Right lung (tissue), 5 donors: ENCODE data around the gene SIPA1. TPM values are rescaled to one million over a fixed set of nuclear protein-coding genes. Genes with fewer than 3 reads are reported as not detected.

Experiments
- DNase-seq, 2 donors: peaks; one replicate each; pipeline ENCODE4 v3.0.0-alpha.2; 2013
- polyA plus RNA-seq, 5 donors: library from polyadenylated mRNA; unstranded; fragments of 120-200 nt; gene quantifications; one replicate each; pipeline versions ENCODE4 v1.2.1 to v1.2.3, GENCODE V29; 2013; ENCODE audit warnings: inconsistent platforms in 1 of 5, low replicate concordance in 1 of 5; ENCODE audit not compliant: insufficient read length in 5 of 5, insufficient read depth in 1 of 5

SIPA1 gene
- polyA plus RNA-seq, 5 donors: 32.6 to 55.0 (median 40.6) TPM

DNA sequence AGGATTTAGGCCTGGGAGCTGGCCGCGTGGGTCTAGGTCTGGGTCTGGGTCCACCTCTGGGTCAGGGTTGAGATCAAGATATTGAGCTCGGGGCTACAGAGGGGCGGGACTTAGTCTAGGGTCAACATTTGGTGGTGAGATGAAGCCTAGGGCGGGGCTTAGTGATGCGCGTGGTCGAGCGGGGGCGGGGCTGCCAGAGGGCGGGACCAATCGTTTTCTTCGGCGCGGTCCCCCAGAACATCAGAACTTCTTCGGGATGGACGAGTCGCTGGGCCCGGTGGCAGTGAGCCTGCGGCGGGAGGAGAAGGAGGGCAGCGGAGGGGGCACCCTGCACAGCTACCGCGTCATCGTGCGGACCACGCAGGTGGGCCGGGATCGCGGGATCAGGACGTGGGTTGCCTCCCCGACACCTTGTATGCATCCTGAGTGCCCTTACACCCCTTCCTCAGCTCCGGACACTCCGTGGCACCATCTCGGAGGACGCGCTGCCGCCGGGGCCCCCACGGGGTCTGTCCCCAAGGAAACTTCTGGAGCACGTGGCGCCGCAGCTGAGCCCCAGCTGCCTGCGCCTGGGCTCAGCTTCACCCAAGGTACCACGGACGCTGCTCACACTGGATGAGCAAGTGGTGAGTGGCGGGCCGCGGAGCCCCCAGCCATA is 4.2 kb downstream of the SIPA1 start:
- no peak for DNase-seq

DNA sequence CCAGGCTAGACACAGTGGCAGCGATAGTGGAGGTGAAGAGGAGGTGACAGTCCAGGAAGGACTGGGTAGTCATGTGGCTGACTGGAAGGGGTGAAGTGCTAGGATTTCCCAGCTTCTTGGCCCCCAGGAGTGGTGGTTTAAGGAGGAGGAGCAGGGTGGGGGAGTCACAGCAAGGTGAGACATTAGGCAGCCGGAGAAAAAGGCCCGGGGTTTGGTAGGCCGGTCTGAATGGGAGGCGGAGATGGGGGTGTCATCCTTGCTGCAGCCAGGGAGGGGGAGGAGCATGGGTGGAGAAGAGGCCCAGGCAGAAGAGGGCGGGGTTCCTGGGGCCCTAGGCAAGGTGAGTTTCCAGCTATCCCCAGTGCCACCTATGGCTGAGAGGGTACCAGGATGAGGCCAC is 6.1 kb downstream of the SIPA1 start:
- DNase-seq: no peak

DNA sequence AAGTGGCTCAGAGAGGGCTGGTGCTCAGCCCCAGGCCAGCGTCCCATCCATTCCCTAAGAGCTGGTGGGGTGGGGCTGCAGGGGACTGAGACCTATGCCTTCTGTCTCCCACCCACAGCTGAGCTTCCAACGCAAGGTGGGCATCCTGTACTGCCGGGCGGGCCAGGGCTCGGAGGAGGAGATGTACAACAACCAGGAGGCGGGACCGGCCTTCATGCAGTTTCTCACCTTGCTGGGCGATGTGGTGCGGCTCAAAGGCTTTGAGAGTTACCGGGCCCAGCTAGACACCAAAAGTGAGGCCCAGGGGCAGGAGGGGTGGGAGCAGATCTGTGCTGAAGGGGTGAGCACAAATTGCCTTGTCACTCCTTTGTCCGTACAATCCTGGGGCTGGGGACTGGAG is 6.9 kb downstream of the SIPA1 start:
- no peak for DNase-seq

DNA sequence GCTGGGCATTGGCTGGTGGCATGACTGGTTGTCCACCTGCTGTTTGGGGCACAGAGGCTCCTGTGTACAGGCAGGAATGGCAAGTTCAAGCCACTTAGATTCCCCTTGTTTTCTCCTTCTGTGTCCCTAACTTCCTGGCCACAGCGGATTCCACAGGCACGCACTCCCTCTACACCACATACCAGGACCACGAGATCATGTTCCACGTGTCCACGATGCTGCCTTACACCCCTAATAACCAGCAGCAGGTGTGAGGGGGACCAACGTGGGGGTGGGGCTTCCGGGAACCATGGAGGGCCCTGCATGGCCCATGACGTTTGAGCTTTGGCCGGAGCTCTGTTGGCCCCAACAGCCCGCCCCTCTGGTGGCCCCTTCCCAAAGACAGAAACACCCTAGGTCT is 7.8 kb downstream of the SIPA1 start:
- DNase-seq: no peak

DNA sequence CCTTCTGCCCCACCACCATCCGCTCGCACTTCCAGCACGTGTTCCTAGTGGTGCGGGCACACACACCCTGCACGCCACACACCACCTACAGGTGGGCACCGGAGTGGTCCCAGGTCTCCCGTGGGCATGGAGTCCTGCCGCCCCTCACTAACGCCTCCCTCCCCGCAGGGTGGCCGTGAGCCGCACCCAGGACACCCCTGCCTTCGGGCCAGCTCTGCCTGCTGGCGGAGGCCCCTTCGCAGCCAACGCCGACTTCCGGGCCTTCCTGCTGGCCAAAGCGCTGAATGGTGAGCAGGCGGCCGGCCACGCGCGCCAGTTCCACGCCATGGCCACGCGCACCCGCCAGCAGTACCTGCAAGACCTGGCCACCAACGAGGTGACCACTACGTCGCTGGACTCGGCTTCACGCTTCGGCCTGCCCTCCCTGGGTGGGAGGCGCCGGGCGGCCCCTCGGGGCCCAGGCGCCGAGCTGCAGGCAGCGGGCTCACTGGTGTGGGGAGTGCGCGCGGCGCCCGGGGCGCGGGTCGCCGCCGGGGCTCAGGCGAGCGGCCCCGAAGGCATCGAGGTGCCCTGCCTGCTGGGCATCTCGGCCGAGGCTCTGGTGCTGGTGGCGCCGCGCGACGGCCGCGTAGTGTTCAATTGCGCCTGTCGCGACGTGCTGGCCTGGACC is 8.5 kb downstream of the SIPA1 start:
- DNase-seq: no peak

DNA sequence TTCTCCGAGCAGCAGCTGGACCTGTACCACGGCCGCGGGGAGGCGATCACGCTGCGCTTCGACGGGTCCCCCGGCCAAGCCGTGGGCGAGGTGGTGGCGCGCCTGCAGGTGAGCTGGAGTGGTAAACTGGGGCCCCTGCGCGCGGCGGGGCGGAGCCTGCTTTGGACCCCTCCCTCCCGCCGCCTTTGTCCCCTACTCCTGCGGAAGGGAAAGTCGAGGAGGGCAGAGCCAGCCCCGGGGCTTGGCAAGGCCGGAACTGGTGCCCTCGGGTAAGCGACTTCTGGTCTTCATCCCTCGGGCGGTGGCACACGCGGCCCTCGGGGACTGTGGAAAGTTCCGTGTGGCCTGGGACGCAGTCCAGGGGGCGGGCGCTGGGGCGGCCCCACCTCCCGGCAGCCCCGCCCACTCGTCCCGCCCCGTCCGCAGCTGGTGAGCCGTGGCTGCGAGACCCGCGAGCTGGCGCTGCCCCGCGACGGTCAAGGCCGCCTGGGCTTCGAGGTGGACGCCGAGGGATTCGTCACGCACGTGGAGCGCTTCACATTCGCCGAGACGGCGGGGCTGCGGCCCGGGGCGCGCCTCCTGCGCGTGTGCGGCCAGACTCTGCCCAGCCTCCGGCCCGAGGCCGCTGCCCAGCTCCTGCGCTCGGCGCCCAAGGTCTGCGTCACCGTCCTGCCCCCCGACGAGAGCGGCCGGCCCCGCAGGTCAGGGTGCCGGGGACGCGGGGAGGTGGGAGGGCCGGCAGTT is 9.2 kb downstream of the SIPA1 start:
- peak in 1 of 2 donors; percentile 42 for DNase-seq

DNA sequence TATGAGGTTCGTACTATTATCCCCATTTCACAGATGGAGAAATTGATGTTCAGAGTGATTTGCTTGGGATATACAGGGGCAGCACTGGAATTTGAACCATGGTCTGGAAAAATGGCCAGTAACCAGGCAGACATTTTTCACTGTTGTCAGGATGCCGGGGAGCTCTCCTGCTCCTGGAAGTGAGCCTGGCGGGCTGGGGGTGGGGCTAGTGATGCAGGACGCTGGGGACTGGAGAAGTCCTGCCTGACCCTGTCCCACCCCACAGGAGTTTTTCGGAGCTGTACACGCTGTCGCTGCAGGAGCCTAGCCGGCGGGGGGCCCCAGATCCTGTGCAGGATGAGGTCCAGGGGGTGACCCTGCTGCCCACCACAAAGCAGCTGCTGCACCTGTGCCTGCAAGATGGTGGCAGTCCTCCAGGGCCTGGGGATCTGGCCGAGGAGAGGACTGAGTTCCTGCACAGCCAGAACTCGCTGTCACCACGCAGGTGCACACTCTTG is 11.1 kb downstream of the SIPA1 start:
- DNase-seq: no peak

DNA sequence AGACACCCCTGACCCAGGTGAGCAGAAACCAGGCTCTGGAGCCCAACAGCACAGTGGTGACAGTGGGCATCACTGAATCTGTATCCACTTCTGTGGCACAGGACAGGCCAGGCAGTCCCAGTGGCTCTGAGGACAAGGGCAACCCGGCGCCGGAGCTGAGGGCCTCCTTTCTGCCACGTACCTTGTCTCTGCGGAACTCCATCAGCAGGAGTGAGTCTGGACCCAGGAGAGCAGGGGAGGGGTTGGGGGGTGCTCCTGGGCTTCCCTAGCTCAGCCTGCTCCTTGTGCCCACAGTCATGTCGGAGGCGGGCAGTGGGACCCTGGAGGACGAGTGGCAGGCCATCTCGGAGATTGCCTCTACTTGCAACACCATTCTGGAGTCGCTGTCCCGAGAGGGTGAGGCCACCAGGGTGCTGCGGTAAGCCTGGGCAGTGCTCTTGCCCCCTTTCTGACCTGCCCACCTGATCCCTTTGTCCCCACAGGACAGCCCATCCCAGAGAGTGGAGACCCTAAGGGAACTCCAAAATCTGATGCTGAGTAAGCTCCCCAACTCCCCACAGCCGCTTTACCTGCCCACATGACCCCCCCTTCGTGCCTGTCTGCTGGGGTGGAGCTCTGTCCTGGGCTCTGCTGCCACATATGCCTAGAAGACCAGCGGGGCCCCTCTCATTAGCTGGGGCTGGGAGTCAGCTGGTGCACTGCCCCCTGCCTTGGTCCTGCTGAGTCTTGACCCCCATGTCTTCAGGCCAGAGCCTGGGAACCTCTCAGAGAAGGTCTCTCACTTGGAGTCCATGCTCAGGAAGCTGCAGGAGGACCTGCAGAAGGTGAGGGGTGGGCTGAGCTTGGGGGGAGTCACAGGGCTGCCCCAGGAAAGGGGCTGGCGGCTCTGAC is 12.0 kb downstream of the SIPA1 start:
- no peak for DNase-seq

DNA sequence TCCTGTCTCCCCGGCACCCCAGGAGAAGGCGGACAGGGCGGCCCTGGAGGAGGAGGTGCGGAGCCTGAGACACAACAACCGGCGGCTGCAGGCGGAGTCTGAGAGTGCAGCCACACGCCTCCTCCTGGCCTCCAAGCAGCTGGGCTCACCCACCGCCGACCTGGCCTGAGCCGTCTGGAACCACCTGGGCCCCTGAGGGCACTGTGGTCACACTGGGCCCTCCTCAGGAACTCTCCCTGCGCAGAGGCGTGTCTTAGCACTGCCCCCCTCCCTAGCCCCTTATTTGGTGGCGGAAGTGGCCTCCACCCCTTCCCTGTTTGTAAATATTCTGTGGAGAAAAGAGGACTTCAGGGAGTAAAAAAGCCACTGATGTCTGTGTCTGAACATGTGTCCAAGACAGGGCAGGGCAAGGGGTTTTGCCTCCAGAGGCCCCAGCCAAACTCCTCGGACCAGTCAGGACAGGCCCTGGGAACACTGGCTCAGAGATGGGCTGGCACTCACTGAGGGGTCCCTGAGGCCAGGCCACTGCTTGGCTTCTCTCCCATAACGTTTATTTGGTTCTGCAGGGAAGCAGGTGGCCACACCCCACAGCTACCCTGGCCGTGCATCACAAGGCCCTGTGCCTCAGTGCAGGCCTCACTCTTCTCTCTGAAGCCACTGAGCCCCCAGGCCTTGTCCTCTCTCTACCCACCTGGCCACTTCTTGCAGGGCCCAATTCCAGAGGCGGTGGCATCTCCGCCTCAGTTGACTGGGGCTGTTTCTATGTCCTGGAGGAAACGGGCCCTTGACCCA is 12.8 kb downstream of the SIPA1 start:
- DNase-seq: no peak

DNA sequence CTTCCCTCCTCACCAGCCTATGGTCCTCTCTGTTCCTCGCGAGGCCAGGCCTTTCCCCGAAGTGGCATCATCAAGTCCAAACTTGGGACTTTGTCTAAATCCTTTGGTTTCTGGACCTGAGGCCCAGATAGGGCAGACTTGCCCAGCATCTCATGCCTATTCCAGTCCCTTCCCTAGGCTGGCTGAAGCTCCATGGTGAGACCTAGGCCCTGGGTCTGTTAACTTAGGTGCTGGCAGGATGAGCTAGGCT is 13.4 kb downstream of the SIPA1 start:
- DNase-seq: no peak

DNA sequence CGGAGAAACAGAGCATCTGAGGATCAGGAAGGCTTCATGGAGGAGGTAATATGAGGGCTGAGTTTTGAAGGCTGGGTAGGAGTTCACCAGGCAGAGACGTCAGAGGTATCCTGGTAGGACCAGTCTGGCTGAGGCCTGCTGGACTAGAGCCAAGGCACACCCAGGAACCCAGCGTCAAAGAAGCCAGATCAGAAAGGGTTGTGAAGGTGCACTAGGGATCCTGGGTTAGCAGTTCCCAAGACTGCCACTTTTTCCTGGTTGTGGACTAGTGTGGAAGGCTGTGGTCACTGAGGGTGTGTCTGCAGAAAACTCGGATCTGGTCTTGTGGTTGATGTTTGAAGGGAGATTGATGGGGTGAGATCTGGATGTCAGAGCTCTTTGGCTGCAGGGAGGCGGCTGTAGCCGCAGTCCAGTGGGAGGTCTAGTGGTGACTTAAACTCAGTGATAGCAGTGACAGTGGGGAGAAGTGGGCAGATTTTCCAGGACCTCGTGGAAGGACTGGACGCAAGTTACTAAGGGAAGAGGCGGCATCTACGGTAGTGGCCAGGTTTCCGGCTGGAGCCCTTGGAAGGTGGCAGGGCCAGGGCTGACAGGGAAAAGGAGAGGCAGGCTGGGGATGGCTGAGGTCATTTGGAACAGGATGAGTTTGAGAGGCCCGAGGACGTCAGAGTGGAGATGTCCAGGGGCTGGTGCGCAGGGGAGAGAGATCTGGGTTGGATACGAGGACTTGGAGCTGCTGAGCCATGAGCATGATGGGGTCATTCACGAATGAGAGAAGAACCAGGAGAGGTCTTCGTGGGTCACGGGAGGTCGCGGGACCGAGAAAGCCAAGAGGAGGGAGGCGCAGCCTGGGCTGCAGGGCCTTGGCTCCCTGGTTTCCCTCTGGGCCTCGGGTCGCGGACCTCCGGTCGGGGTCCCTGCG is 13.9 kb downstream of the SIPA1 start:
- no peak for DNase-seq

DNA sequence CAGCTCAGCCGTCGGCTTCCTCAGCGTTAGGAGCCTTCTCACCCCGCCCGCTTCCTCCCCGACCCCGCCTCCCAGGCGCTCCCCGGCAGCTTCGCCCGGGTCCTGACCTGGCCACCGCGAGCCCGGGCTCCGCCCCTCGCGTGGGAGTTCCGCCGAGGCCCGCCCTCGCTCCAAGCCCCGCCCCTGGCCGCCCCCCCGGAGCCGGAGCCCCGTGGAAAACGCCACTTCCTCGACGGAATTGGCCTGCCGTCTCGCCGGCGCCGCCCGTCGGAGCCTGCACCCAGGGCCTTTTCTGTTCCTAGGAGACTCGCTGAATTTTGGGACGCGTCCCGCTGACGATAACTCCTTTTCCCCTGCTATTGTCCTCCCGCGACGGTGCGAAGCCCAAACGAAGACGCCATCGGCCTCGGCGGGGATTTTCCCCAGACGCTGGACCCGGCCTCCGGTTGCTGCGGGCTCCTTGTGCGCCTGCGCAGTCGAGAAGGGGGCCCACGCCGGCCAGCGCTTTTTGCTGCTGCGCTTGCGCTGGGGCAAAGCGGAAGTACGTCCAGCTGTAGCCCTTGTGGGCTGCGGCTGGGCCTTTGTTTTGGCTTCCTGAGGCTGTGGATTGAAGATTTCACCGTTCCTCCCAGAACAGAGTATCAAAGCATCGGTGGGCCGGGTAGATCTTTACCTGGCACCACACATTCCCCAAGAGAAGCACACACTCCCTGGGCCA is 14.8 kb downstream of the SIPA1 start:
- peak; percentile 95 to 96 for DNase-seq

DNA sequence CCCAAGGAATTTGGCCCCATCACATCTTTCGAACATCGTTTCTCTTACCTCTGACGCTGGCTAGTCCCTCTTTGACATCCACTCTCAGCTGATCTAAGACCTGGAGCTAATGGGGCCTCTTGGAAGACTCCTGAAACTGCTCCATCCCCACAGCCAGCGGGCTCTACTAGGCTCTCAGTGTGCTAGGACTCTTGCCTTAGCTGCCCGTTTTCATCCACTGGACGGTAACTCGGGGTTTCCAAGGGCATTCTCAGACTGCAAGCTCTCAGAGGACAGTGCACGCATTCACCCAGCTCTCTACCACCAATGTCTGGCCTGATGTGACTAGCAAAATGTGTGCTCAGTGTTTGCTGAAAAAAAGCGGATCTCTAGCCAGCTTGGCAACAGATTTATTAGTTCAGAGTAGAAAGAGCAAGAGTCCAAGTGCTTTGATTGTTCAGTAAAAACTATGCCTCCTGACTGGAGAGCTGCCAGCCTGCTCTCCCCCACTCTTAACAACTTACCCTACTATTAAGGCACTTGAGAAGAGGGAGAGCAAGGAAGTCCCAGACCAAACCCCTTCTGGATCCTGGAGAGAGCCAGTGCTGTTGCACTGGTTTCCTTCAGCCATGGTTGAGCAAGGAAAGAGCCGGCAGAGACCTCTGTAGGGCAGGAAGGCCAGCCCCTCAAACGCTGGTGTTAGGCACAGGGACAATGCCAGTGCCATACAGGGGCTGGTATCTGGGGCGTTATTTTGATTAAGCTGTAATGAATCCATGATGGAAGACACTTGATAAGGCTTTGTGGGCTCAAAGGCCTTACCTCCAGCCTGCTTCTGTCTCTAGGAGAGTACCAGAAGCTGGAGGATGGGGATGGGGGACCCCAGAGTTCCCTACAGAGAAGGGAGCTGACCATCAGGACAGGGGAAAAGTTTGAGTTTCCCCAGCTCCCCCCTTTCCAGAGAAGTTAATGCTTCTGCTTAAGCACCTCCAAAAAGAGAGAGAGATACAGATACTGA is 15.6 kb downstream of the SIPA1 start:
- DNase-seq: peak; percentile 63 to 64

DNA sequence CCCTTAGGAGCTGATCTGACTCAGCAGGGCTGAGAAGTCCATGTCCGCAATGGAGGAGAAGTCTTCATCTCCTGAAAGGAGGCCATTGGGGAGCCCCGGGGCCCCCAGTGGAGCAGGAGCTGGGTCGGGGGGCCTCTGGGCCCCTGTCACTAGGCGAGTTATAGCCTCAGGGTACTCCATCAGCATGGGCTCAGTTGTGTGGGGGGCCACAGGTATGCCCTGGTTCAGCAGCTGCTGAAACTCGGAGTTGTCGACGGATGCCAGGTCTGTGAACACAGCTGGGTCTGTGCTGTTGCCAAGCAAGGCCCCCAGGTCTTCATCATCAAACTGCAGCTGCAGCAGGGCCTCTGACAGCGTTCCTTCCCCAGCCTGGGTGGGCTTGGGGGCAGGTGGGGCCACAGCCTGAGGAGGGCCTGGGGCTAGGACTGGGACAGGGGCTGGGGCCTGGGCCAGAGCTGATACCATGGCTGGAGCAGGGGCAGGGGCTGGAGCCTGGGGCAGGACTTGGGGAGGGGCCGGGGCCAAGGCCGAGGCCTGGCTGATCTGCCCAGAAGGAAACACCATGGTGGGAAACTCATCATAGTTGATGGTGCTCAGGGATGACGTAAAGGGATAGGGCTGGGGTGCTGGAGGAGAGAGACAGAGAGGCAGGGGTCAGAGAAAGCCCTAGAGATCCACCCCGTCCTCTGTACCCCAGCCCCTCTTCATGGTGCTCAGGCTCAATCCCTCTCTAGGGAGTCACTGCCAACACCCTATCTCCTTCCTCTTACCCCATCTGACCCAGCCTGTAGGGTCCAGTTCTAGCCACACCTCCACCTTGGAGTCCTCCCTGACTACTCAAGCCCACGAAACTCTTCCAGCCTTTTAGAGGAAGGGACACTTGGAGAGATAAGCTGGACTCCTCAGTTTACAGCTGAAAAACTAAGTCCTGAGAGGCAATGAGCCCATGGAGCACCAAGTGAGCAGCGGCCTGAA is 16.8 kb downstream of the SIPA1 start:
- DNase-seq: no peak

DNA sequence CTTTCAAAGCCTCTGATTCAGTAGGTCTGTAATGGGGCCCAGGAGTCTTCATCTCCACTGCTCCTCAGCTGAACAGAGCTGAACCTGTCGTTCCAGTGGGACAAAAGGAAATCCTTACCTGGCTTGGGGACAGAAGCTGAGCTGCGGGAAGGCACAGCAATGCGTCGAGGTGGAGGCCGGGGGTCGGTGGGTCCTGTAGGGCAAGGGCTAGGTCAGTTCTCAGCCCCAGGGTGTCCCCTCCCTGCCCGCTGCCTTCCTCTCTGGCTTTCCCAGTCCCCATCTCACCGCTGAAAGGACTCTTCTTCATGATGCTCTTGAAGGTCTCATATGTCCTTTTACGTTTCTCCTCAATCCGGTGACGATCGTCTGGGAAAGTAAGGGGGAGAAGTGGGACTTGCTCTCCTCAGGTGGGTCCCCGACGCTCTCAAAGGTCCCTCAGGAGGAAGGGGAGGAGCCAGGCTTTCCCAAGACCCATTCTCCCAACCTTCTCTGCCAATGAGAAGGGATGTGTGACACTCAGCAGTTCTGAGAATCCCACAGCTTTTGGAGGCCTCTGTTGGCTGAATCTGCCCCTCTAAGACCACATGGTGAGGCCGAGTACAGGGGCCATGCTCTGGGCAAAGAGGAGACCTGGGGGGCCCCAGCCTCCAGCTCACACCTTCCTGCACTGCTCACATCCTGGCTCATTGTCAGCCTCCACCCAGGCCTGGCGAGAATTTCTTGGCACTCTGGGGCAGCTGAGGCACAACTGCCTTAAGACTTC is 17.9 kb downstream of the SIPA1 start:
- no peak for DNase-seq

DNA sequence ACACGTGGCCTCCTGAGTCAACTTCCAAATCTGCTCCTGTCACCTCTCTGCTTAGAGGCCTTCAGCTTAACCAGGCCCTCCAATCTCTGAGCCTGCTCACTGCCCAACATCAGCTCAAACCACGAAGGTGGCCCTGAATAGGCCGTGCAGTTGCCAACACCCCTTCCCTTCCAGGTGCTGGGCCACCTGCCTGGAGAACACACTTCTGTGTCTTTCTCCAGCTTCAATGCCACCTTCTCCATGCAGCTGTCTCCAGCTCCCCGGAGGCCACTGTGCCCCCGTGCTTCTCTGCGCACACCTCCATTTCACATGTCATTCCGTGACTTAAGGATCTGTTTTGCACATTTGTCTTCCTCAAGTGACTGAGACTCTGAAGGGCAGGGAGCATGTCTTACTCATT is 19.5 kb downstream of the SIPA1 start:
- no peak for DNase-seq
